GM18508 (cell line): ENCODE data around the gene ASPG.

Experiments used
- ATAC-seq: cut with Tn5 transposase; IDR thresholded peaks from one replicate; pipeline ENCODE4 v1.9.1; 2021; ENCODE audit warnings: moderate number of reproducible peaks; ENCODE audit not compliant: insufficient read depth, unreplicated experiment

Gene ASPG

GRCh38 chr14:104073764-104074163, 11.7 kb upstream of the ASPG start:
- ATAC-seq, result no peak

DNA sequence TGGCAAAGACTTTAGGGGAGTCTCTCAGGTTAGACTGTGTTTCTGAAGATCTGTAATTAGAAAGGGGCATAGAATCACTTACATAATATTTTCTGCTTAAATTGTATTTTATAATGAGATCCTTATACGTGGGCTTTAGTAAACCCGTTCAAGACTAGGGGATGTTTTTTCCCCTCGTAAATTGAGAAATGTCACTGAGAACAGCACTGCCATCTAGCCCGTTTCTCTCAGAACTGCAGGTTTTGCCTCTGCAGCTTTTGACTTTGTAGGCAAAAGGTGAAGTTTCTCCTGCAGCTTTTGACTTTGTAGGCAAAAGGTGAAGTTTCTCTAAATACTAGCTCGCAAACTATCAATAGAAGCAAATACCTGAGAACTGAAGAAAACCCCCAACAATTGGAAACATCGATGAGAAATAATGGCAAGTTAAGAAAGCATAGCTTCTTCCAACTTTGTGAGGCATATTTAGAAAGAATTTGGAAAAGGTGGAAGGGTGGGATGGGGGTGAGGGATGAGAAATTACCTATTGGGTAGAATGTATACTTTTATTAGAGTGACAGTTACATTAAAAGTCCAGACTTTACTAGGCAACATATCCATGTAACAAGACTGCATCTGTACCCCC, 9.9 kb upstream of the ASPG start:
- ATAC-seq, result no peak

- ATAC-seq, result no peak
These were observed 8.8 kb upstream of the ASPG start for GRCh38 chr14:104076743-104077142.

GRCh38 chr14:104078031-104078455, 7.5 kb upstream of the ASPG start:
- no peak for ATAC-seq

DNA sequence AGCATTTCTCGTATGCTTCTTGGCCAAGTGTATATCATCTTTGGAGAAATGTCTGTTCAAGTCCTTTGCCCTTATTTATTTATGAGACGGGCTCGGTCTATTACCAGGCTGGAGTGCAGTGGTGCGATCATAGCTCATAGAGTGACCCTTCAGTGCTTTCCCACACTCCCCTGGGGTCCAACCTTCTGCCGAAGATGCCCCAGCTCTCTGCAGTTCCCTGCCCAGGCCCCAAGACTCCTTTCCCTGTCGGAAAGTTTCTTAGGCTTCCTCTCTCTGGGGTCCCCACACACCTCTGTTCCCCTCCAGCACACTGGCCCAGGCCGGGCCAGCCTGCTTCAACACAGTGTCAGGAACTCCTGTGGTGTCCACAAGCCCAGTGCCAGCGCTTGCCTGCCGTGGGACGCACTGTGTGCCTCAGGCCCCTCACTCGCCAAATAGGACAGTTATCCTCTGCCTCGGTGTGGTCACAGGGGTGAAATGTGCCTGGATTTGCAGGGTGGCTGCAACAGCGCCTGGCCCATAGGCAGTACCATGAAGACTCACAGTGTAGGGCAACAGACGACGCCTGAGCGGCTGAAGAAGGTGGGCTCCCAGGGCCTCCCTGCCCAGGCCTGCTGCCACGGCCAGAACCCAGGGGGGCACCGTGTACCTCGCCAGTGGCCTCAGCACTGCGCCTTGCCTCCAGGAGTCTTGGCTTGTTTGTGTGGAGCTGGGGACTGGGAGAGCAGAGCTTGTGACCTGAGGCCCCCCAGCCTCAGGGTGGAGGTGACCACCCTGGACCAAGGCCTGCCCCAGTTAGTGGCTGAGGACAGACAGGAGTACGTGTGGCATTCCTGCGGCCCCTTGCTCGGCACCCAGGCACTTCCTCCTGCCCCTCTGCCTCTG, 4.9 kb upstream of the ASPG start:
- no peak for ATAC-seq

DNA sequence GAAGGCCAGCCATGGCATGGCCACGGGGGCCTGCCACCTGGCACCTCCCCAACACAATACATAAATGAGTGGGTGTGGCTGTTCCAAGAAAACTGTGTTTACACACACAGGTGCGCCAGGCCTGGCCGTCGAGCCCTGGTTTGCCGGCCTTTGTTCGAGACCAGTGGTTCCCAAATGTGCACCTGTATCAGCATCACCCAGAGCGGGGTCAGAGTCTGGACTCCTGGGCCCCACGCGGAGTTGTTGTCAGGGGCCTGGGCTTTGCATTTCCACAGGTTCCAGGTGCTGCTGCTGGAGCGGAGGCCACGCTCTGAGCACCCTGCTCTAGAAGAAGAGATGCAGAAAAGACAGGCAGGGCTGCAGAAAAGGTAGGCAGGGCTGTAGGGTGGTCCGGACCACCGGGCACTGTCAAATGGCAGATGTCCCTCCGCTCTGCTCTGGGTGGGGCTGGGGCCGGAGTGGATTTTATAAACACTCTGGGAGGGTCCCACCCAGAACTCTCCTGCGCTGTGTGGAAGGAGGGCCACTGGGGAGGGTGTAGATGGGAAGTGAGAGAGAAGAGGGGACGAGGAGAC, 4.2 kb upstream of the ASPG start:
- ATAC-seq, result no peak

DNA sequence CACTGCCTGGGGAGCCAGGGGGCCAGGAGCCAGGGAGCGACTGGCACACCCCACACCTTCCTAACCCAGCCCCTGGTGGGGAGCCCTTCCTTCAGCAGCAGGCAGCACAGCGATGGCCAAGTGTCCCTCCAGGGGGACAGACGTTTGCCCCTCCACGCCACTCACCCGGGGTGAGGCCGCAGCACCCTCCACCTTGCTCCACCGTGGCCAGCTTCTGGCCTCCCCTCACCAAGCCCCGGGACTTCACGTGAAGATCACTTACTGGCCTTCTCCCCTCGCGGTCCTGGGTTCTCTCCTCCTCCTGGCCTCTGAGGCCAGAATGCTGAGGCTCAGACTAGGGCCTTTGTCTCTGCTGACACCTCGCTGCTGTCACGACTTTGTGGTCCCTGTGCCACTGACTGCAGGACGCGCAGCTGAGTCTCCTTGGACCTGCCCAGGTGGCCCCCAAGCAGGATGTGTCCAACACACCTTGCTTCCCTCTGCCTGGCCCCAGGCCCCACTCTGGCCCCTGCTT, 3.5 kb upstream of the ASPG start:
- no peak for ATAC-seq

DNA sequence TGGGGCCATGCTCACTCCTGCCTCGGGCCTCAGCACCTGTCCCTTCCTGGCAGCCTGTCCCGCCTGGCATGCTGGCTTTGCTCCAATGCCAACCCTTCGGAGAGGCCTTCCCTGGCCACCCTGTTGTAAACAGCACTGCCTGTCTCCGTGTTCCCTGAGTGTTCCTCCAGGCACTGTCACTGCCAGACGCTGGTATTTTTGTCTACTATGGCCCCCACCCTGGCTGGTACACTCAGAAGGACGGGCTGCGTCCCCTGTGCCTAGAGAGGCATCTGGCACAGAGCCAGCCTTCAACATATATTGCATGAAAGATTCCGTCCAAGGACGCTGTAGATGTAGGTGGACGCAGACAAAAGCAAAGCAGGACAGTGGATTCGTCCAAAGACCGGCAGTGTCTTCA, 2.7 kb upstream of the ASPG start:
- no peak for ATAC-seq

DNA sequence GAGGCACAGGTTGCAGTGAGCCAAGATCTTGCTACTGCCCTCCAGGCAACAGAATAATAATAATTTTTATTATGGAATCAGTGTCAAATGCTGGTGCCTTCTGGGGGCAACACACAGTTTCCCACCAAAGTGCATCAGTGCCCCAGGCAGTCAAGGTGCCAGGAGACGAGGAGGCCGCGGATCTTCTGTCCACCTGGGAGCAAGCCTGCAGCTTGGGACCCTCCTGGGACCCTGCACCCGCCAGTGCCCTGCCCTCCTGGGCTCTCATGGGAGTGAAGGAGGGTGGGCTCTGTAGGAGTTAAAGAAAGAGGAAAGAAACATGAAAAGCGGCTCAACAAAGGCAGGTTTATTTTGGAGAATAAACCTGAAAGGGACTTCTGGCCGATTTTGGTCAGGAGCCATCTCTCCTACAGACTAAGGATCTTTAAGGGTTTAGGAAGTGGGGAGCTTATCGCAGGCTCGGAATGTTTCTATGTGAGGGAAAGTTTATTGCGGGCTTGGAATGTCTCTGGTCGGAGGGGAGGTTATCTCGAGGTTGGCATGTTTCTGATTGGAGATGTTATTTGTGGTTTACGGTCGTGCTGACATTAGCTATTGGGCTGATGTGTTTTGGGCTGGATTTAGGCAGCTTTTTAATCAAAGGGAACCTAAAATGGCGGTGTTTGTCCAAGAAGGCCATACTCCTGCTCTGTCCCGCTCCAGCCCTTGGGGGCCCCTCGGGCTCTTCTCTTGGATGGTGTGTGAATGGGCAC, 1.1 kb upstream of the ASPG start:
- no peak for ATAC-seq

DNA sequence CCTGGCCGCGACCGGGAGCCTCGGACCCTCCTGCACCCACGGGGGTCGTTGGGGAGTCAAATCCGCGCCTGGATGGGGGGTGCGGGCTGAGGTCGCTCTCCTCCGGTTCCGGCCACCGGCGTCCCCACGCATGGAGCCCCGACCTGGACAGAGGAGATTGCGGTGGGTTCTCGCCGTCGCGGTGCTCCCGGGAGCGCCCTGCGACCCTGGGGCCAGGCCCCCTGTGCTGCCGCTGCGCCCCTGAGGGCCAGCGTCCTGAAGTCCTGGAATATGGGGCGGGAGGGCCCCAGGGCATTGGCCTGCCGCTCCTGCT, 345 bp downstream of the ASPG start:
- no peak for ATAC-seq

GRCh38 chr14:104086210-104086660, 735 bp downstream of the ASPG start:
- no peak for ATAC-seq

DNA sequence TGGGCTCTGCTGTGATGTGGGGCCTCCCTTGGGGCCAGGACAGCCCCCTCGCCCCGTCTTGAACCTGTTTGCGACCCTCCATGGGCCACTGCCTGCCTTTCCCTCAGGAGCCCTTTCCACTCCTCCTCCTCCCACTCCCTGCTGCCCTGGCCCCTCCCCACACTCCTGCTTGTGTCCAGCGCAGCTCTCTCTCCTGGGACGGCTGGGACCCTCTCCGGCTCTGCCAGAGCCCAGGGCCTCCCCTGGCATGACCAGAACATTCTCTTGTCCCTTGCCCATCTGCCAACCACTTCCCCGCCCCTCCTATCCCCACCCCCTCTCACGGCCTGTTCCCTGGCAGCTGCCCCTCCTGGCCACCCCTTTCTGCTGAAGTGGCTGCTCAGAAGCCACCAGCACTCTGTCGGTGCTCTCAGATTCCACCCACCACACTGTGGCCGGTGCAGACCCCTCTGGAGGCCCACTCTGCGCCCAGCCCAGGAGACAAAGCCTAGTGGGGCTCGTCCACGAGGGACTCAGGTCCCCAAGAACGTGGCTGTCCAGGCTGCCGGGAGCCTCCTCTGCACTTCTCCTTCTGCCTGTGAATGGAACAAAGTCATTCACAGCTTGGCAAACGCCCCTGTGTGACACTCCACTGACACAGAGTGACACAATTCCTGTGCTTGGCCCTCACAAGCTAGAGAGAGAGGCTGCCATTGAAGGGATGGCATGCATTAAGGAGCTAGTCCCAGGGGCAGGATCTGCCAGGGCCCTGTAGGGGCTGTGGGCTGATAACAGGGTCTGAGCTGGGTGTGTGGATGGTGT, 1.4 kb downstream of the ASPG start:
- ATAC-seq, result no peak

GRCh38 chr14:104087505-104087904, 2.0 kb downstream of the ASPG start:
- ATAC-seq, result no peak

- ATAC-seq, result no peak
These were observed 2.7 kb downstream of the ASPG start for GRCh38 chr14:104087981-104088850.

- ATAC-seq, result no peak
These were observed 4.7 kb downstream of the ASPG start for GRCh38 chr14:104090071-104090748.

GRCh38 chr14:104091061-104091926, 5.8 kb downstream of the ASPG start:
- no peak for ATAC-seq

- ATAC-seq, result no peak
These were observed 6.6 kb downstream of the ASPG start for GRCh38 chr14:104091927-104092771.
